NB4 (cell line): ENCODE results near the gene PBX3.

Experiments
- MYC ChIP-seq: IDR thresholded peaks from 2 replicates; pipeline ENCODE4 v1.6.1; 2011; ENCODE audit warnings: low read depth, low read length
- TF ChIP-seq, protein P1 (sequence below): IDR thresholded peaks from one replicate; pipeline ENCODE4 v1.5.1; 2012; ENCODE audit warnings: low read depth, low read length

GRCh38 chr9:125726456-125727132 is 20.6 kb upstream of the PBX3 start:
- no peak for TF ChIP-seq MYC
- TF ChIP-seq, protein P1, sequence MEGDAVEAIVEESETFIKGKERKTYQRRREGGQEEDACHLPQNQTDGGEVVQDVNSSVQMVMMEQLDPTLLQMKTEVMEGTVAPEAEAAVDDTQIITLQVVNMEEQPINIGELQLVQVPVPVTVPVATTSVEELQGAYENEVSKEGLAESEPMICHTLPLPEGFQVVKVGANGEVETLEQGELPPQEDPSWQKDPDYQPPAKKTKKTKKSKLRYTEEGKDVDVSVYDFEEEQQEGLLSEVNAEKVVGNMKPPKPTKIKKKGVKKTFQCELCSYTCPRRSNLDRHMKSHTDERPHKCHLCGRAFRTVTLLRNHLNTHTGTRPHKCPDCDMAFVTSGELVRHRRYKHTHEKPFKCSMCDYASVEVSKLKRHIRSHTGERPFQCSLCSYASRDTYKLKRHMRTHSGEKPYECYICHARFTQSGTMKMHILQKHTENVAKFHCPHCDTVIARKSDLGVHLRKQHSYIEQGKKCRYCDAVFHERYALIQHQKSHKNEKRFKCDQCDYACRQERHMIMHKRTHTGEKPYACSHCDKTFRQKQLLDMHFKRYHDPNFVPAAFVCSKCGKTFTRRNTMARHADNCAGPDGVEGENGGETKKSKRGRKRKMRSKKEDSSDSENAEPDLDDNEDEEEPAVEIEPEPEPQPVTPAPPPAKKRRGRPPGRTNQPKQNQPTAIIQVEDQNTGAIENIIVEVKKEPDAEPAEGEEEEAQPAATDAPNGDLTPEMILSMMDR: no peak
